Caco-2 (cell line): ENCODE data around the gene ITPR1. TPM values are rescaled to one million over a fixed set of nuclear protein-coding genes. Genes with fewer than 3 reads are reported as not detected.

Experiments used
- BruUV-seq: library from RNA; stranded (reverse); fragments of 400-500 nt; replicated peaks from 2 replicates; lab custom pipeline; 2021; lab: Mats Ljungman, UMichigan
- CTCF ChIA-PET: fragments of 300-600 bp; sonication (Branson Sonifier 250); formaldehyde crosslinking; loops from one replicate; lab custom pipeline; 2022; ENCODE audit warnings: antibody characterized with exemption; lab: Charles Lee
- POLR2A ChIA-PET: fragments of 300-600 bp; sonication (Branson Sonifier 250); formaldehyde crosslinking; loops from one replicate; lab custom pipeline; 2022; ENCODE audit warnings: antibody characterized with exemption; lab: Charles Lee
- DNase-seq, 2 experiments: peaks; one replicate each; pipeline versions ENCODE4 v3.0.0 to v3.0.0-alpha.2; 2020 to 2022
- H3K27me3 ChIP-seq: replicated peaks from 2 replicates; pipeline ENCODE4 v1.6.0; 2011; ENCODE audit warnings: low read length; ENCODE audit not compliant: control insufficient read depth, insufficient read depth
- H3K36me3 ChIP-seq: 2 replicates; pipeline ENCODE4 v1.5.1; 2011; ENCODE audit warnings: low read length; ENCODE audit not compliant: control insufficient read depth, insufficient read depth
- H3K4me1 ChIP-seq: fragments of 250-450 bp; sonication (Bioruptor Pico); 2 replicates; pipeline ENCODE4 v1.5.1; 2020; ENCODE audit warnings: mild to moderate bottlenecking
- H3K4me3 ChIP-seq: 2 replicates; pipeline ENCODE4 v1.5.1; 2011; ENCODE audit warnings: low read depth, mild to moderate bottlenecking, control low read depth, low read length
- H3K9me3 ChIP-seq: fragments of 250-450 bp; sonication (Bioruptor Pico); 2 replicates; pipeline ENCODE4 v1.5.1; 2020; ENCODE audit warnings: mild to moderate bottlenecking, moderate library complexity
- H3K27ac Mint-ChIP-seq: one replicate; pipeline ENCODE4 v1.8.0; 2022; ENCODE audit warnings: mixed read lengths; ENCODE audit not compliant: unreplicated experiment
- H3K27me3 Mint-ChIP-seq: one replicate; pipeline ENCODE4 v1.8.0; 2022; ENCODE audit warnings: mixed read lengths; ENCODE audit not compliant: insufficient read depth, unreplicated experiment
- H3K36me3 Mint-ChIP-seq: one replicate; pipeline ENCODE4 v1.8.0; 2022; ENCODE audit warnings: mild to moderate bottlenecking, mixed read lengths; ENCODE audit not compliant: insufficient read depth, unreplicated experiment
- H3K4me1 Mint-ChIP-seq: one replicate; pipeline ENCODE4 v1.8.0; 2022; ENCODE audit warnings: low read depth, mixed read lengths; ENCODE audit not compliant: unreplicated experiment
- H3K4me3 Mint-ChIP-seq: one replicate; pipeline ENCODE4 v1.8.0; 2022; ENCODE audit warnings: mild to moderate bottlenecking, moderate library complexity, mixed read lengths; ENCODE audit not compliant: unreplicated experiment
- H3K9me3 Mint-ChIP-seq: one replicate; pipeline ENCODE4 v1.8.0; 2022; ENCODE audit warnings: mixed read lengths; ENCODE audit not compliant: unreplicated experiment
- intact Hi-C: fragments of 100-400 bp; cut with micrococcal nuclease; formaldehyde crosslinking; loops from one replicate; pipeline ENCODE4 v1.10.0; 2022; ENCODE audit not compliant: unreplicated experiment
- total RNA-seq: library from RNA; stranded (reverse); gene quantifications from 2 replicates; pipeline ENCODE4 v1.2.3, GENCODE V29; 2022
- TF ChIP-seq, protein P1 (sequence below), 2 experiments: fragments of 200-600 bp in 1 of 2; IDR thresholded peaks; 1 replicate in 1 of 2; 2 replicates in 1 of 2; pipeline versions ENCODE4 v1.5.1 to v1.8.0; 2011 to 2022; ENCODE audit warnings: antibody characterized with exemption in 1 of 2, control low read depth in 1 of 2, inconsistent platforms in 1 of 2, low read depth in 1 of 2, low read length in 1 of 2, mild to moderate bottlenecking in 1 of 2, moderate library complexity in 1 of 2; ENCODE audit not compliant: insufficient read depth in 1 of 2, severe bottlenecking in 1 of 2, unreplicated experiment in 1 of 2

The ITPR1 gene
- total RNA-seq, 1 experiment from 2014 or later = 10.4 TPM

DNA sequence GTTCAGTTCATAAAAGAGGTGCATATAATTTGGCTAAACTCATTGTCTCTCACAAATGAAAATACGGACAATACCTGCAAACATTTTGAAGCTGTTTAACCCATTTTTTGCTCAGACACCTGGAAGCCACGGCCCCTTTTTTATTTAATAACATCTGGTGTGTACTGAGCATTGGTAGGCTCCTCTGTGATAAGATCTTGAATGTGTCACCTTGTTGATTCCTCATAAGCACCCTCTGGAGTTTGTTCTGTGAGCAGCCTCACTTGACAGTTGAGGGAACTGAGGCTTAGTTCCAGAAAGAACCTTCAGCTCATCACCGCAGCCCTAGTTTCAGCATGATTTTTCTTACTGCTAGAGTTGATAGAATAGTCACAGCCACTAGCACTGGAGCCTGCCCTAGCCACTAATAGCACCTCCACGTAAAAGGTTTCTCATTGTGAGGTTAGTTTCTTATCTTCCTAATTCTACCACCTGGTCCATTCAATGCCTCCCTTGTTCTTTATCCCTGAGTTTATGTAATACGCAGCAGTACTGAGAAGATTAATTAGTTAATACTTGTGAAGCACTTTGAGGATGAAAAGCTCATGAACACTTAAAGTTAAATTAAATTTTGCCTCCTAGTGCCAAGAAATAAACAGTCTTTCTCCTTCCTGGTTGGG is 71.9 kb downstream of the ITPR1 start:
- POLR2A ChIA-PET = no interaction called here

DNA sequence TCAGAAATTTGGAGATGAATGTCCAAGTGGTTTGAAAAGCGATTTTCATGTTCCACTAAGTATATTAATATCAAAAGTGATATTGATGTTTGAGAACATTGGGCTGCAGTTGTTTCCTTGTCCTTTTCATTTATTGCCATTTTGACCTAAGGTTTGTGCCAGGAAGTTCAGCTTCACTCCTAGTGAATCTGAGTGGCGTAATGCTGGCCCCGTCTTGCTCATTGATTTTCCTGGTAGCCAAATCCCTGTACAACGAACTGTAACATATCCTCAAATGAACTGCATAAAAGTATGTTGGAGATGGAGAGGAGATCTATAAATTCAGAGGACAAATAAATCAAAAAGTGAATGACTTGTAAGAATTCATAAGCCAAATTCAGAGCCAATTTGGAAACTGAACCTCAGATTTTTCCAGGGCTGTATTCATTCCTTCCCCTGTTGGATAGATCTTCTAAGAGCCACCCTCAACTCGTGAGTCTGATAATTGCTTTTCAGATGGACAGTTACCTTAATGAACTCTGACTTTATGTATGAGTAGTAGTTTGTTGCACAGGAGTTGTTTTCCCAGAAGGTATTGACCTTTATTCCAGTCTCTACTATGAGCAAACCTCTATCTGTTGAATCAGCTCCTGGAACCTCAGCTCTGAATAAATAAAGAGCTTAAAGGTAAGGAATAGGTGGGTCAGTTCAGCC is 72.8 kb downstream of the ITPR1 start:
- intact Hi-C loops = no loop called here
- no peak overlapping the region for H3K4me3 ChIP-seq

More for the DNA sequence above, 71.9 kb downstream of the ITPR1 start:
- no peaks in the 10 kb centered on the region for H3K36me3 ChIP-seq
- CTCF ChIA-PET = no interaction called here
- no peak for DNase-seq
- Mint-ChIP-seq H3K4me3 (no peak overlapping the region), H3K9me3 (no peaks in the 10 kb centered on the region), H3K27me3 (no peaks in the 10 kb centered on the region), H3K4me1 (no peaks in the 10 kb centered on the region), H3K36me3 (no peaks in the 10 kb centered on the region), H3K27ac (no peak overlapping the region)
- intact Hi-C loops = no loop called here
- H3K9me3 ChIP-seq = no peaks in the 10 kb centered on the region
- TF ChIP-seq, protein P1, sequence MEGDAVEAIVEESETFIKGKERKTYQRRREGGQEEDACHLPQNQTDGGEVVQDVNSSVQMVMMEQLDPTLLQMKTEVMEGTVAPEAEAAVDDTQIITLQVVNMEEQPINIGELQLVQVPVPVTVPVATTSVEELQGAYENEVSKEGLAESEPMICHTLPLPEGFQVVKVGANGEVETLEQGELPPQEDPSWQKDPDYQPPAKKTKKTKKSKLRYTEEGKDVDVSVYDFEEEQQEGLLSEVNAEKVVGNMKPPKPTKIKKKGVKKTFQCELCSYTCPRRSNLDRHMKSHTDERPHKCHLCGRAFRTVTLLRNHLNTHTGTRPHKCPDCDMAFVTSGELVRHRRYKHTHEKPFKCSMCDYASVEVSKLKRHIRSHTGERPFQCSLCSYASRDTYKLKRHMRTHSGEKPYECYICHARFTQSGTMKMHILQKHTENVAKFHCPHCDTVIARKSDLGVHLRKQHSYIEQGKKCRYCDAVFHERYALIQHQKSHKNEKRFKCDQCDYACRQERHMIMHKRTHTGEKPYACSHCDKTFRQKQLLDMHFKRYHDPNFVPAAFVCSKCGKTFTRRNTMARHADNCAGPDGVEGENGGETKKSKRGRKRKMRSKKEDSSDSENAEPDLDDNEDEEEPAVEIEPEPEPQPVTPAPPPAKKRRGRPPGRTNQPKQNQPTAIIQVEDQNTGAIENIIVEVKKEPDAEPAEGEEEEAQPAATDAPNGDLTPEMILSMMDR (IDR thresholded peaks at IDR 0.05; ENCODE audit: insufficient read depth in 1 of 2, low read depth in 1 of 2, low read length in 1 of 2, severe bottlenecking in 1 of 2, unreplicated experiment in 1 of 2) = no peak
- H3K4me1 ChIP-seq = no peaks in the 10 kb centered on the region
- H3K27me3 ChIP-seq = no peaks in the 10 kb centered on the region
- BruUV-seq = no TSS peak
- no peak overlapping the region for H3K4me3 ChIP-seq

GRCh38 chr3:4568841-4569240 is 75.7 kb downstream of the ITPR1 start:
- no peaks in the 10 kb centered on the region for H3K9me3 ChIP-seq
- Mint-ChIP-seq H3K9me3 (no peaks in the 10 kb centered on the region), H3K4me3 (no peak overlapping the region), H3K36me3 (no peaks in the 10 kb centered on the region), H3K27ac (no peak overlapping the region), H3K27me3 (no peaks in the 10 kb centered on the region), H3K4me1 (no peaks in the 10 kb centered on the region)
- CTCF ChIA-PET = no interaction called here
- no peak overlapping the region for H3K4me3 ChIP-seq
- no TSS peak for BruUV-seq
- H3K27me3 ChIP-seq = no peaks in the 10 kb centered on the region
- POLR2A ChIA-PET = no interaction called here
- intact Hi-C loops = no loop called here
- H3K4me1 ChIP-seq = no peaks in the 10 kb centered on the region
- TF ChIP-seq, protein P1 (IDR thresholded peaks at IDR 0.05; ENCODE audit: insufficient read depth in 1 of 2, low read depth in 1 of 2, low read length in 1 of 2, severe bottlenecking in 1 of 2, unreplicated experiment in 1 of 2) = no peak
- DNase-seq = no peak
- H3K36me3 ChIP-seq = no peaks in the 10 kb centered on the region

More for the DNA sequence above, 72.8 kb downstream of the ITPR1 start:
- DNase-seq = no peak
- H3K9me3 ChIP-seq = no peaks in the 10 kb centered on the region
- CTCF ChIA-PET = interaction anchor here (0.6 kb wide), 1 partner anchor 244 kb away, joined by 4 read pairs; no protein-coding TSS in a partner anchor
- no peak overlapping the region for H3K4me3 Mint-ChIP-seq
- no peak overlapping the region for H3K27ac Mint-ChIP-seq
- no peaks in the 10 kb centered on the region for H3K27me3 ChIP-seq
- no peaks in the 10 kb centered on the region for H3K9me3 Mint-ChIP-seq
- H3K4me1 ChIP-seq = no peaks in the 10 kb centered on the region
- H3K27me3 Mint-ChIP-seq = no peaks in the 10 kb centered on the region
- POLR2A ChIA-PET = no interaction called here
- BruUV-seq = no TSS peak
- H3K4me1 Mint-ChIP-seq = no peaks in the 10 kb centered on the region
- H3K36me3 Mint-ChIP-seq = no peaks in the 10 kb centered on the region
- TF ChIP-seq, protein P1 (IDR thresholded peaks at IDR 0.05; ENCODE audit: insufficient read depth in 1 of 2, low read depth in 1 of 2, low read length in 1 of 2, severe bottlenecking in 1 of 2, unreplicated experiment in 1 of 2) = no peak
- no peaks in the 10 kb centered on the region for H3K36me3 ChIP-seq
